GM23338 (cell line): ENCODE results near the gene HSH2D. TPM values are rescaled to one million over a fixed set of nuclear protein-coding genes. Genes with fewer than 3 reads are reported as not detected.

Experiments
- ATAC-seq: fragments of 200-7000 bp; cut with Tn5 transposase; 3 replicates; pipeline ENCODE4 v1.9.1; 2020
- DNase-seq: peaks from one replicate; pipeline ENCODE4 v3.0.0-alpha.2; 2015; ENCODE audit warnings: low spot score
- H2AFZ ChIP-seq: fragments of 200-600 bp; sonication (generic); 2 replicates; pipeline ENCODE4 v1.8.0; 2016; ENCODE audit warnings: antibody characterized with exemption, mild to moderate bottlenecking, moderate library complexity
- H3F3A ChIP-seq: fragments of 200-600 bp; sonication (generic); replicated peaks from 2 replicates; pipeline ENCODE4 v1.8.0; 2017; ENCODE audit warnings: antibody characterized with exemption, mixed run types, low read depth
- H3K27ac ChIP-seq: fragments of 200-600 bp; sonication (generic); 2 replicates; pipeline ENCODE4 v1.6.1; 2016; ENCODE audit warnings: low read depth
- H3K27me3 ChIP-seq: fragments of 200-600 bp; sonication (generic); 2 replicates; pipeline ENCODE4 v1.8.0; 2016; ENCODE audit warnings: mild to moderate bottlenecking, mixed run types, moderate library complexity; ENCODE audit not compliant: insufficient read depth
- H3K36me3 ChIP-seq: fragments of 200-600 bp; sonication (generic); 2 replicates; pipeline ENCODE4 v1.8.0; 2016; ENCODE audit warnings: mild to moderate bottlenecking; ENCODE audit not compliant: insufficient read depth
- H3K4me1 ChIP-seq: fragments of 200-600 bp; sonication (generic); 2 replicates; pipeline ENCODE4 v1.8.0; 2016; ENCODE audit warnings: mild to moderate bottlenecking, moderate library complexity; ENCODE audit not compliant: insufficient read depth
- H3K4me2 ChIP-seq: fragments of 200-600 bp; sonication (generic); 2 replicates; pipeline ENCODE4 v1.7.1; 2017; ENCODE audit warnings: mixed run types
- H3K4me3 ChIP-seq: fragments of 200-600 bp; sonication (generic); 2 replicates; pipeline ENCODE4 v1.6.1; 2016; ENCODE audit warnings: mixed run types
- H3K79me2 ChIP-seq: fragments of 200-600 bp; sonication (generic); replicated peaks from 2 replicates; pipeline ENCODE4 v1.8.0; 2017; ENCODE audit warnings: mild to moderate bottlenecking; ENCODE audit not compliant: insufficient read depth
- H3K9me2 ChIP-seq: fragments of 200-600 bp; sonication (generic); 2 replicates; pipeline ENCODE4 v1.8.0; 2017; ENCODE audit not compliant: insufficient read depth
- H4K20me1 ChIP-seq: fragments of 200-600 bp; sonication (generic); replicated peaks from 2 replicates; pipeline ENCODE4 v1.8.0; 2017; ENCODE audit warnings: mild to moderate bottlenecking; ENCODE audit not compliant: insufficient read depth
- H3K27ac Mint-ChIP-seq: 2 replicates; pipeline ENCODE4 v1.8.0; 2020; ENCODE audit warnings: inconsistent platforms, mild to moderate bottlenecking, moderate library complexity, mixed read lengths
- H3K27me3 Mint-ChIP-seq: 3 replicates; pipeline ENCODE4 v1.8.0; 2022; ENCODE audit warnings: low read depth, mild to moderate bottlenecking, moderate library complexity, mixed read lengths, inconsistent platforms; ENCODE audit not compliant: insufficient read depth, poor library complexity
- H3K36me3 Mint-ChIP-seq: 3 replicates; pipeline ENCODE4 v1.8.0; 2021; ENCODE audit warnings: low read depth, mild to moderate bottlenecking, inconsistent platforms, moderate library complexity, mixed read lengths
- H3K4me1 Mint-ChIP-seq: 3 replicates; pipeline ENCODE4 v1.8.0; 2020; ENCODE audit warnings: mild to moderate bottlenecking, inconsistent platforms, mixed read lengths
- H3K4me3 Mint-ChIP-seq: 3 replicates; pipeline ENCODE4 v1.8.0; 2021; ENCODE audit warnings: moderate library complexity, mild to moderate bottlenecking, inconsistent platforms, mixed read lengths
- H3K9me3 Mint-ChIP-seq: 3 replicates; pipeline ENCODE4 v1.8.0; 2020; ENCODE audit warnings: moderate library complexity, mild to moderate bottlenecking, inconsistent platforms, mixed read lengths
- CREB1 ChIP-seq: fragments of 250-450 bp; sonication (Bioruptor Pico); IDR thresholded peaks from 2 replicates; pipeline ENCODE4 v1.5.0; 2020; ENCODE audit warnings: low read depth, mild to moderate bottlenecking, moderate library complexity
- POLR2AphosphoS5 ChIP-seq: IDR thresholded peaks from 2 replicates; pipeline ENCODE4 v1.6.1; 2016; ENCODE audit warnings: antibody characterized with exemption, low read depth
- STAT1 ChIP-seq: IDR thresholded peaks from one replicate; pipeline ENCODE4 v1.6.1; 2016; ENCODE audit warnings: antibody characterized with exemption; ENCODE audit not compliant: unreplicated experiment
- ZNF114 ChIP-seq: fragments of 250-450 bp; sonication (Bioruptor Pico); IDR thresholded peaks from 2 replicates; pipeline ENCODE4 v1.5.0; 2020; ENCODE audit warnings: mild to moderate bottlenecking, moderate library complexity
- polyA plus RNA-seq: library from polyadenylated mRNA; unstranded; fragments of >200 nt; fragmentation: Nextera tagmentation; extraction: Ambion mirVana; gene quantifications from 2 replicates; pipeline ENCODE4 v1.2.1, GENCODE V29; 2016
- total RNA-seq: library from RNA; depleted of rRNA; stranded (reverse); fragments of >200 nt; shearing (Covaris generic); gene quantifications from 2 replicates; pipeline ENCODE4 v1.2.3, GENCODE V29; 2014
- TF ChIP-seq, protein P1 (sequence below), 2 experiments: fragments of 200-600 bp in 1 of 2; sonication (generic) in 1 of 2; conservative IDR thresholded peaks; 2 replicates each; pipeline versions ENCODE4 v1.5.1 to v1.6.1; 2016 to 2017; ENCODE audit warnings: antibody characterized with exemption in 2 of 2, low read depth in 2 of 2, mild to moderate bottlenecking in 2 of 2, moderate library complexity in 1 of 2
- TF ChIP-seq, protein P2 (sequence below): fragments of 250-450 bp; sonication (Bioruptor Pico); IDR thresholded peaks from 2 replicates; pipeline ENCODE4 v1.5.0; 2020; ENCODE audit warnings: mild to moderate bottlenecking, moderate library complexity

HSH2D gene
- total and polyA plus RNA-seq, 2 experiments from 2014 or later, result 0.81 to 1.4 TPM

DNA sequence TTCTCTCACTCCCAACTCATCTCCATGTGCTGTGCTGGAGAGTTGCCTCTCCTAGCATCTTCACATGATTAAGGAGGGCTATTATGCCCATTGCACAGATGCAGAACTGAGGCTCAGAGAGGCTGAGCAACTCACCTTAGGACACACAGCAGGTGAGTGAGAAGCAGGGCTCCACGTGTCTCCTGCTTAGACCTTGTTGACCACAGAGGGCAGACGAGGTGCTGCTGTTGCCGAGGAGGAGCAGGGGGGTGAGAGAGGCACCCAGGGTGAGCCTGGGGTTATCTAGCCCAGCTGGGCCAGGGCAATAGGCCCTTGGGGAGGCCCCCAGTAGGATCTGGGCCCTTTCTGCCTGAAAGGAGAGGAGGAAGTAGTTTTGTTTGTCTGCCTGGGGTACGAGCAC is 2.4 kb upstream of the HSH2D start:
- no peak overlapping the region for H3K4me2 ChIP-seq
- no peak overlapping the region for H2AFZ ChIP-seq
- H3K27me3 ChIP-seq, result no peaks in the 10 kb centered on the region
- no peaks in the 10 kb centered on the region for H3K9me2 ChIP-seq
- Mint-ChIP-seq H3K27ac (no peak overlapping the region), H3K36me3 (no peaks in the 10 kb centered on the region), H3K4me3 (no peak overlapping the region), H3K9me3 (no peaks in the 10 kb centered on the region; the same call in 2 of the 3 replicates), H3K27me3 (peaks cover 7% of the 10 kb centered on the region), H3K4me1 (peaks cover 12% of the 10 kb centered on the region; the same call in 2 of the 3 replicates)
- H3K4me1 ChIP-seq, result peaks cover 6% of the 10 kb centered on the region; the same call in 1 of the 2 replicates
- H3K27ac ChIP-seq, result no peak overlapping the region
- H3K79me2 ChIP-seq, result no peaks in the 10 kb centered on the region
- DNase-seq (no peak), ATAC-seq (no peak)
- TF ChIP-seq, protein P1, sequence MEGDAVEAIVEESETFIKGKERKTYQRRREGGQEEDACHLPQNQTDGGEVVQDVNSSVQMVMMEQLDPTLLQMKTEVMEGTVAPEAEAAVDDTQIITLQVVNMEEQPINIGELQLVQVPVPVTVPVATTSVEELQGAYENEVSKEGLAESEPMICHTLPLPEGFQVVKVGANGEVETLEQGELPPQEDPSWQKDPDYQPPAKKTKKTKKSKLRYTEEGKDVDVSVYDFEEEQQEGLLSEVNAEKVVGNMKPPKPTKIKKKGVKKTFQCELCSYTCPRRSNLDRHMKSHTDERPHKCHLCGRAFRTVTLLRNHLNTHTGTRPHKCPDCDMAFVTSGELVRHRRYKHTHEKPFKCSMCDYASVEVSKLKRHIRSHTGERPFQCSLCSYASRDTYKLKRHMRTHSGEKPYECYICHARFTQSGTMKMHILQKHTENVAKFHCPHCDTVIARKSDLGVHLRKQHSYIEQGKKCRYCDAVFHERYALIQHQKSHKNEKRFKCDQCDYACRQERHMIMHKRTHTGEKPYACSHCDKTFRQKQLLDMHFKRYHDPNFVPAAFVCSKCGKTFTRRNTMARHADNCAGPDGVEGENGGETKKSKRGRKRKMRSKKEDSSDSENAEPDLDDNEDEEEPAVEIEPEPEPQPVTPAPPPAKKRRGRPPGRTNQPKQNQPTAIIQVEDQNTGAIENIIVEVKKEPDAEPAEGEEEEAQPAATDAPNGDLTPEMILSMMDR (conservative IDR thresholded peaks at IDR 0.05; ENCODE audit: low read depth in 2 of 2), result no peak
- TF ChIP-seq STAT1 (no peak), CREB1 (CRISPR knock-in tag) (no peak), POLR2AphosphoS5 (no peak), ZNF114 (CRISPR knock-in tag) (no peak)
- TF ChIP-seq, protein P2, sequence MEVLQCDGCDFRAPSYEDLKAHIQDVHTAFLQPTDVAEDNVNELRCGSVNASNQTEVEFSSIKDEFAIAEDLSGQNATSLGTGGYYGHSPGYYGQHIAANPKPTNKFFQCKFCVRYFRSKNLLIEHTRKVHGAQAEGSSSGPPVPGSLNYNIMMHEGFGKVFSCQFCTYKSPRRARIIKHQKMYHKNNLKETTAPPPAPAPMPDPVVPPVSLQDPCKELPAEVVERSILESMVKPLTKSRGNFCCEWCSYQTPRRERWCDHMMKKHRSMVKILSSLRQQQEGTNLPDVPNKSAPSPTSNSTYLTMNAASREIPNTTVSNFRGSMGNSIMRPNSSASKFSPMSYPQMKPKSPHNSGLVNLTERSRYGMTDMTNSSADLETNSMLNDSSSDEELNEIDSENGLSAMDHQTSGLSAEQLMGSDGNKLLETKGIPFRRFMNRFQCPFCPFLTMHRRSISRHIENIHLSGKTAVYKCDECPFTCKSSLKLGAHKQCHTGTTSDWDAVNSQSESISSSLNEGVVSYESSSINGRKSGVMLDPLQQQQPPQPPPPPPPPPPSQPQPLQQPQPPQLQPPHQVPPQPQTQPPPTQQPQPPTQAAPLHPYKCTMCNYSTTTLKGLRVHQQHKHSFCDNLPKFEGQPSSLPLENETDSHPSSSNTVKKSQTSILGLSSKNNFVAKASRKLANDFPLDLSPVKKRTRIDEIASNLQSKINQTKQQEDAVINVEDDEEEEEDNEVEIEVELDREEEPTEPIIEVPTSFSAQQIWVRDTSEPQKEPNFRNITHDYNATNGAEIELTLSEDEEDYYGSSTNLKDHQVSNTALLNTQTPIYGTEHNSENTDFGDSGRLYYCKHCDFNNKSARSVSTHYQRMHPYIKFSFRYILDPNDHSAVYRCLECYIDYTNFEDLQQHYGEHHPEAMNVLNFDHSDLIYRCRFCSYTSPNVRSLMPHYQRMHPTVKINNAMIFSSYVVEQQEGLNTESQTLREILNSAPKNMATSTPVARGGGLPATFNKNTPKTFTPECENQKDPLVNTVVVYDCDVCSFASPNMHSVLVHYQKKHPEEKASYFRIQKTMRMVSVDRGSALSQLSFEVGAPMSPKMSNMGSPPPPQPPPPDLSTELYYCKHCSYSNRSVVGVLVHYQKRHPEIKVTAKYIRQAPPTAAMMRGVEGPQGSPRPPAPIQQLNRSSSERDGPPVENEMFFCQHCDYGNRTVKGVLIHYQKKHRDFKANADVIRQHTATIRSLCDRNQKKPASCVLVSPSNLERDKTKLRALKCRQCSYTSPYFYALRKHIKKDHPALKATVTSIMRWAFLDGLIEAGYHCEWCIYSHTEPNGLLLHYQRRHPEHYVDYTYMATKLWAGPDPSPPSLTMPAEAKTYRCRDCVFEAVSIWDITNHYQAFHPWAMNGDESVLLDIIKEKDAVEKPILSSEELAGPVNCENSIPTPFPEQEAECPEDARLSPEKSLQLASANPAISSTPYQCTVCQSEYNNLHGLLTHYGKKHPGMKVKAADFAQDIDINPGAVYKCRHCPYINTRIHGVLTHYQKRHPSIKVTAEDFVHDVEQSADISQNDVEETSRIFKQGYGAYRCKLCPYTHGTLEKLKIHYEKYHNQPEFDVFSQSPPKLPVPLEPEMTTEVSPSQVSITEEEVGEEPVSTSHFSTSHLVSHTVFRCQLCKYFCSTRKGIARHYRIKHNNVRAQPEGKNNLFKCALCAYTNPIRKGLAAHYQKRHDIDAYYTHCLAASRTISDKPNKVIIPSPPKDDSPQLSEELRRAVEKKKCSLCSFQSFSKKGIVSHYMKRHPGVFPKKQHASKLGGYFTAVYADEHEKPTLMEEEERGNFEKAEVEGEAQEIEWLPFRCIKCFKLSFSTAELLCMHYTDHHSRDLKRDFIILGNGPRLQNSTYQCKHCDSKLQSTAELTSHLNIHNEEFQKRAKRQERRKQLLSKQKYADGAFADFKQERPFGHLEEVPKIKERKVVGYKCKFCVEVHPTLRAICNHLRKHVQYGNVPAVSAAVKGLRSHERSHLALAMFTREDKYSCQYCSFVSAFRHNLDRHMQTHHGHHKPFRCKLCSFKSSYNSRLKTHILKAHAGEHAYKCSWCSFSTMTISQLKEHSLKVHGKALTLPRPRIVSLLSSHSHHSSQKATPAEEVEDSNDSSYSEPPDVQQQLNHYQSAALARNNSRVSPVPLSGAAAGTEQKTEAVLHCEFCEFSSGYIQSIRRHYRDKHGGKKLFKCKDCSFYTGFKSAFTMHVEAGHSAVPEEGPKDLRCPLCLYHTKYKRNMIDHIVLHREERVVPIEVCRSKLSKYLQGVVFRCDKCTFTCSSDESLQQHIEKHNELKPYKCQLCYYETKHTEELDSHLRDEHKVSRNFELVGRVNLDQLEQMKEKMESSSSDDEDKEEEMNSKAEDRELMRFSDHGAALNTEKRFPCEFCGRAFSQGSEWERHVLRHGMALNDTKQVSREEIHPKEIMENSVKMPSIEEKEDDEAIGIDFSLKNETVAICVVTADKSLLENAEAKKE (CRISPR knock-in tag), result no peak
- no peaks in the 10 kb centered on the region for H4K20me1 ChIP-seq
- no peak overlapping the region for H3K4me3 ChIP-seq
- no peaks in the 10 kb centered on the region for H3K36me3 ChIP-seq
- 0 out of 2 replicates have a peak, but pooled peaks cover 5% of the 10 kb centered on the region for H3F3A ChIP-seq
